Activated naive CD4-positive, alpha-beta T cell treated with anti-CD3 and anti-CD28 coated beads, Interleukin-2, amount 10 ng/mL, durations not matched to agents 7 days and 5 days (primary cell): ENCODE results near the gene CROCC2.
"Not testable (repeated sequence)": the region's sequence is repeated elsewhere in the genome, so short reads cannot be mapped to it uniquely, and the experiment has no call there.

Experiments
- CTCF ChIA-PET: fragments of 350-600 bp; sonication (Branson Sonifier 250); formaldehyde crosslinking; loops from one replicate; lab custom pipeline; 2021; ENCODE audit warnings: antibody characterized with exemption; lab: Charles Lee
- DNase-seq: peaks from one replicate; pipeline ENCODE4 v3.0.0-alpha.2; 2020
- H3K27ac Mint-ChIP-seq: one replicate; pipeline ENCODE4 v1.8.0; 2021; ENCODE audit warnings: mild to moderate bottlenecking, moderate library complexity, mixed read lengths
- H3K27me3 Mint-ChIP-seq: one replicate; pipeline ENCODE4 v1.8.0; 2021; ENCODE audit warnings: mild to moderate bottlenecking, mixed read lengths
- H3K36me3 Mint-ChIP-seq: one replicate; pipeline ENCODE4 v1.8.0; 2021; ENCODE audit warnings: mixed read lengths
- H3K4me1 Mint-ChIP-seq: one replicate; pipeline ENCODE4 v1.8.0; 2021; ENCODE audit warnings: mixed read lengths
- H3K4me3 Mint-ChIP-seq: one replicate; pipeline ENCODE4 v1.8.0; 2021; ENCODE audit warnings: mild to moderate bottlenecking, moderate library complexity, mixed read lengths
- H3K9me3 Mint-ChIP-seq: one replicate; pipeline ENCODE4 v1.8.0; 2021; ENCODE audit warnings: mixed read lengths

CROCC2 gene

DNA sequence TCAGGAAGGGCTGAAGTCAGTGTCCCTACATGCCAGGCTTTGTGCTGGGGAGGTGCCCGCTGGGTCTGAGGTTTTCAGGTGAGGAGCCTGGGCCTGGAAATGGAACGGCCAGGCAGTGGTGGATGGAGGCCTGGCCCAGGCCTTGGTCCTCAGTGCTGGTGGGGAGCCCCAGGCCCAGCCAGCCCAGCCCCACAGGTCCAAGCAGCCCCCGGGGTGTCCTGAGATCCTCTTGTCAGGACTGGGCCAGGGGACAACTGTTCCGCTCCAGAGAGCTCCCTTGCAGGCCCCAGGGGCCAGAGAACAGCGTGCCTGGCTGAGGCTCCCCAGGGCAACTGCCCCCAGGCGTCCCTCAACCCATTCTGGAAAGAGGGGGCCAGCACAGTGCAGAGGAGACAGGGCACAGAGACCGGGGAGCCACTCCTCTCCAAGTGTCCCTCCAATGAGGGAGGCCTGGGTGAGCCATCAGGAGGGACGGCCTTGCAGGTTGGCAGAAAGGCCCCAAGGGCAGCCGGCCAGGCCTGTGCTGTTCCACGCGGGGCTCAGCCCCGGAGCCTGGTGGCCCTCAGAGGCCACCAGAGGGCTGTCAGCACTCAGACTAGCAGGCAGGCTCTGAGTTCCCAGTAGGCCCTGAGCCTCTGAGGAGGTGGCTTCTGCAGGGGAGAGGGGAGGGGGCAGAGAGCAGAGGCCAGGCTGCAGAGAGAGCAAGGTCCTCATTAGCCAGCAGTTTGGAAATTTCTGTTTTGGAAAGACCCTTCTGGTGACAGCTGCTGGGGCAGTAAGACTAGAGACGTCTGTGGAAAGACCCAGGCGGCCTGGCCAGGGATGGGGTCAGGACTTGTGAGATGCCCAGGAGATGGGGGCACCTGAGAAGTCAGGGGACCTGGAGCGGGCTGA is 62.8 kb downstream of the CROCC2 start:
- Mint-ChIP-seq H3K4me3 (no peak overlapping the region), H3K27ac (no peak overlapping the region), H3K27me3 (peaks cover 26% of the 10 kb centered on the region), H3K9me3 (no peaks in the 10 kb centered on the region), H3K36me3 (no peaks in the 10 kb centered on the region), H3K4me1 (peaks cover 9% of the 10 kb centered on the region)
- CTCF ChIA-PET: no interaction called here
- DNase-seq: no peak

DNA sequence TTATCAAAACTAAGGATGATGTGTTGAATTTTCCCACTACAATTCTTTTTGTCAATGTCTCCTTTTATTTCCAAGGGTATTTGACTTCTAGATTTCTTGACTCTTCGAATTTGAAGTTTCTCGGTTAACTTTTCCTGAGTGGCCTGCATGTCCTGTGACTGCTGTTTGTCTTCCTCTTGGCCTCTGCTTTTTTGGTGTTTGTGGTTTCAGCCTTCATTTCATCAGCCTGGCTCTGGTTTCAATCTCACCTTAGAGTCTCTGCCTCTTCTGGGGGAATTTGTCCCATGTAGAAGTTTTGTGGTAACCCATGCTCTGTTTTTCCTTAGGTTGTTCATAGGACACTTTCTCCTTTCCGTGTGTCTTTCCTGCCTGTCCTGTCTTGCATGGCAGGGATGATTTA is 64.0 kb downstream of the CROCC2 start:
- no peak overlapping the region for H3K4me3 Mint-ChIP-seq
- H3K4me1 Mint-ChIP-seq: peaks cover 17% of the 10 kb centered on the region
- DNase-seq: no peak
- no peaks in the 10 kb centered on the region for H3K9me3 Mint-ChIP-seq
- H3K27ac Mint-ChIP-seq: no peak overlapping the region
- no peaks in the 10 kb centered on the region for H3K36me3 Mint-ChIP-seq
- H3K27me3 Mint-ChIP-seq: peaks cover 31% of the 10 kb centered on the region
- CTCF ChIA-PET: no interaction called here

DNA sequence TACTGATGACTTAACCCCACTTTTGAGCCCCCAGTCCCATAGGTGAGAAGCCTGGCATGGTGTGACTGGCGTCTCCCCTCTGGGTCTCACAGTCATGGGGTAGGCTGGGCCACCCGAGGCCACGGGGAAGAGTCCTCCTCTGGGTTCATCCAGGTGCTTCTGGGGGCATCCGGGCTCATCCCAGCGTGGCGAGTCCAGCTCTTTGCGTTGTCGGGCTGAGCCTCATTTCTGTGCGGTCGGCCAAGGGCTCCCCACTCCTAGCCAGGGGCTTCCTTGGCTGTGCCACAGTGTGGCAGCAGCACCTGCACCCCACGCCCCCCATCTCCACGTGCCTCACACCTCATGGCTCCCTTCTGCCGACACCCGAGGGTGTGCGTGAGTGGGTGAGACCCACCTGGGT is 64.7 kb downstream of the CROCC2 start:
- no peaks in the 10 kb centered on the region for H3K9me3 Mint-ChIP-seq
- peaks cover 21% of the 10 kb centered on the region for H3K4me1 Mint-ChIP-seq
- no peaks in the 10 kb centered on the region for H3K36me3 Mint-ChIP-seq
- no peak overlapping the region for H3K27ac Mint-ChIP-seq
- no peak overlapping the region for H3K4me3 Mint-ChIP-seq
- DNase-seq: no peak
- peaks cover 38% of the 10 kb centered on the region for H3K27me3 Mint-ChIP-seq
- CTCF ChIA-PET: no interaction called here

DNA sequence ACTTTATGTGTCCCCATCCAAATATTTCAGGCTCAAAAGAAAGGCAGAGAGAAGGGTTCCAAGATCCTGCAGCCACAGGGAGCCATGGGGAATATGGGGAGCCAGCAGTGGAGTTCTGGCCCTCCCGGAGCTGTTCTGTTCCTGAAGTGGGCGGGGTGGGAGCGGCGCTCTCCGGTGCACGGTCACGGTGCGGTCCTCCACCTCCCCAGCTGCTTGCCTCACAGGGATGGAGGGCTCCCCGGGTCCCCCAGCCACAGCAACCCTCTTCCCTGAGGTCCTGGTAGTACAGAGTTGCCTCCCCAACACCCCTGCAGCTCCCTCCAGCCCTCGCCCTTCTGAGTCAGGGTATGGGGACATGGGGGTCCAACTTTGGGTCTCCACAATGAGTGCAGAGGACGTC is 66.1 kb downstream of the CROCC2 start:
- no peak for DNase-seq
- Mint-ChIP-seq H3K4me3 (no peak overlapping the region), H3K27ac (no peak overlapping the region), H3K27me3 (peaks cover 40% of the 10 kb centered on the region), H3K9me3 (no peaks in the 10 kb centered on the region), H3K4me1 (peaks cover 21% of the 10 kb centered on the region), H3K36me3 (no peaks in the 10 kb centered on the region)
- CTCF ChIA-PET: interaction anchor here (2.2 kb wide), 1 partner anchor 11 kb away, joined by 10 read pairs; no protein-coding TSS in a partner anchor

DNA sequence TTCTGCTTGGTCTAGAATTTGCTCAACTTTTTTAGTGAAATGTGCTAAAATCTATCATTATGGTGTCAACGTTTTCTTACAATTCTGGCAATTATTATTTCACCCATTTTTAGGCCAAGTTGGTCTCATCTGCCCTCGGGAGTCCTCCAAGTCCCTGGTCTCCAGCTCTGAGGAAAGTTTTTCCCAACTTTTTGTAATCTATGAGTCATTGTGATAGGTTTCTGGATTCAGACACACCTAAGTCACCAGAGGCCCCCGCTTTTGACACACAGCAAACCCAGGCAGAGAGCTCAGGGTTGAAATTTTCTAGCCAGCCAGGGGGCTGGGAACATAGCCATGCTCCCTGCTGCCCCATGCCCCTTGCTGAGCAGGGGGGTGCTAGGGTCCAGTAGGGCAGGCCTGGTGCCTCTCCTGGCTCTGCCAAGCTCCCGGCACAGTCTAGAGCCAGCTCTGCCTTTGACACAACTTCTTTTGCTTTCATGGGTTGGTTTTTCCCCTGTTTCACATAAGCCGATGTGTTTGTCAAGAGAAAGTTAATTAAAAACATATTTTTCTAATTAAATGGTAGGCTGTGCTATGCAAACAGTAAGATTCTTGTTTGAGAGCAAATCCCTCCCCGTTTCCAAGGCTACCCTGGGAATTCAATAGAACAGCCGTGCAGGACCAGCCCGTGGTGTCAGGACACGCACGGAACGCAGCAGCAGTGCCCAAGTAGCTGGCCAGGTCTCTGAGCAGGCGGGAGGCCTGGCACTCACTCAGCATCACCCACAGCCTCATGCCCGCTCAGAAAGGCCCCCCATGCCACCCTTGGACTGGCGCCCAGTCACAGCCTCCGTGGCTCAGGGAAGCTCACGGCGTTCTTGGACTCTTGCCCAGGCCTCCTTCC is 66.7 kb downstream of the CROCC2 start:
- peaks cover 40% of the 10 kb centered on the region for H3K27me3 Mint-ChIP-seq
- no peak for DNase-seq
- no peak overlapping the region for H3K27ac Mint-ChIP-seq
- H3K4me3 Mint-ChIP-seq: no peak overlapping the region
- peaks cover 21% of the 10 kb centered on the region for H3K4me1 Mint-ChIP-seq
- H3K36me3 Mint-ChIP-seq: no peaks in the 10 kb centered on the region
- H3K9me3 Mint-ChIP-seq: no peaks in the 10 kb centered on the region
- CTCF ChIA-PET: interaction anchor here (2.2 kb wide), 1 partner anchor 10 kb away, joined by 10 read pairs; no protein-coding TSS in a partner anchor

DNA sequence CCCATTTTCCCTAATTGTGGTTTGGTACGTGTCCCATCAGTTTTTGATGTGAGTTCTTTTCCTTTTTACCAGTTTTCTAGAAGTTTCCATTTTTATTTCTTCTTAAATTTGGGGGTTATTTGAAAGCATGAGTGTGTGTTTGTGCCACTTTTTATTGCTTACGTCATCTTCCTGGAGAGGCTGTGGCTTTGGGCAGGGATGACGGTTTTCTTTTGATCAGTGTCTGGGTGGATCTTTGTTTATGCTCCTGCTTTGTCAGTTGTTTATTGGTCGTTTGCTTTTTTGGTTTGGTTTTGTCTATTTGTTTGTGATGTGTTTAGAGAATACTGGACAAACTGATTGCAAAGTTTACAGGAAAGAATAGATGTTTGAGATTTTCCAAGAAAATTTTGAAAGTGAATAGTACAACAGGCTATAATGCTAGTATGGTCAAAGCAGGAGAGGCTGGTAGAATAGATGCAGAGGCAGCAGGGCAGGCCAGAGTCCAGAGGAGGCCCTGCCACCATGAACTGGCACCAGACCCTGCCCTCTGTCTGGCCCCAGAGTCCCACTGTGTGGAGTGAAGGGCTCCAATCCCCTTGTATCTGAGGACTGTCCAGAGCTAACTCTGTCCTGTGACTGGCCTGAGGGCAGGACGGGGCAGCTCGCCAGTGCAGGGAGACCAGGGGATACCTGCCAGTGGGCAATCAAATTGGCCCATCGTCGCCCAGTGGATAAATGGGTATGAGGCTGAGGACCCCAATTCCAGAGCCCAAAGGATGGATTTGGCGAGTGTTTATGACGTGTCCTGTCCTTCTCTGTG is 68.8 kb downstream of the CROCC2 start:
- Mint-ChIP-seq H3K4me1 (peaks cover 21% of the 10 kb centered on the region), H3K36me3 (no peaks in the 10 kb centered on the region), H3K4me3 (peak overlapping the region; percentile 17), H3K27me3 (peaks cover 40% of the 10 kb centered on the region), H3K27ac (peak overlapping the region; percentile 89), H3K9me3 (no peaks in the 10 kb centered on the region)
- CTCF ChIA-PET: no interaction called here
- DNase-seq: peak; percentile 57

DNA sequence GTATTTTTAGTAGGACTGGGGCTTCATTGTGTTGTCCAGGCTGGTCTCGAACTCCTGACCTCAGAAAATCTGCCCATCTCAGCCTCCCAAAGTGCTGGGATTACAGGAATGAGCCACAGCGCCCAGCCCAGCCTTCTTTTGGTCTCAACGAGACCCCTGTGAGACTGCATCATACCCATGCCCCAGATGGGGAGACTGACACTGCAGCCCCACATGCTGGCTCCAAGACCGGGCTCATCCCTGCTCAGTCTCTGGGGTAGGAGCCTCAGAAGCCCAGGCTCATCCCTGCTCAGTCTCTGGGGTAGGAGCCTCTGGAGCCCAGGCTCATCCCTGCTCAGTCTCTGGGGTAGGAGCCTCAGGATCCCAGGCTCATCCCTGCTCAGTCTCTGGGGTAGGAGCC is 69.8 kb downstream of the CROCC2 start:
- H3K4me3 Mint-ChIP-seq, H3K27ac Mint-ChIP-seq, CTCF ChIA-PET, H3K9me3 Mint-ChIP-seq, H3K36me3 Mint-ChIP-seq, DNase-seq: not testable (repeated sequence)
- Mint-ChIP-seq H3K4me1 (peaks cover 17% of the 10 kb centered on the region), H3K27me3 (peaks cover 38% of the 10 kb centered on the region)

DNA sequence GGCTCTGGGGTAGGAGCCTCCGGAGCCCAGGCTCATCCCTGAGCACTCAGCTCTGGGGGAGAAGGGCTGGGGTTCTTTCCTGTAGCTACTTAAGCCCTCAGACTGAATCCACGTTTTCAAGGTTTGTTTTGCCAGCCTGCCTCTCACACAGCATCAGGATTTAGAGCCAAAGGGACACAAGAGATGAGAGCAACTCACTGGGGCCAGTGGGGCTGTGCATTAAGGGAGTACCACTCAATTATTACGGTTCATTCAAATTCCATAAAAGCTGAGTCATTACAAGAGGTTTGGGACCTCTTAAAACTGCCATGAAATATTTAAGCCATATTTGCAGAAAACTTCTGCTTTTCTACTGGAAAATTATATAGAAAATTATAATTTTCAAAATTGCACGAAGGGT is 75.1 kb downstream of the CROCC2 start:
- no peak overlapping the region for H3K27ac Mint-ChIP-seq
- DNase-seq: no peak
- H3K36me3 Mint-ChIP-seq: no peaks in the 10 kb centered on the region
- CTCF ChIA-PET: interaction anchor here (1.2 to 1.3 kb wide), 3 partner anchors 78 to 645 kb away, joined by 3 to 4 read pairs (median 3); no protein-coding TSS in a partner anchor
- peaks cover 43% of the 10 kb centered on the region for H3K27me3 Mint-ChIP-seq
- H3K4me1 Mint-ChIP-seq: no peaks in the 10 kb centered on the region
- no peaks in the 10 kb centered on the region for H3K9me3 Mint-ChIP-seq
- H3K4me3 Mint-ChIP-seq: no peak overlapping the region

DNA sequence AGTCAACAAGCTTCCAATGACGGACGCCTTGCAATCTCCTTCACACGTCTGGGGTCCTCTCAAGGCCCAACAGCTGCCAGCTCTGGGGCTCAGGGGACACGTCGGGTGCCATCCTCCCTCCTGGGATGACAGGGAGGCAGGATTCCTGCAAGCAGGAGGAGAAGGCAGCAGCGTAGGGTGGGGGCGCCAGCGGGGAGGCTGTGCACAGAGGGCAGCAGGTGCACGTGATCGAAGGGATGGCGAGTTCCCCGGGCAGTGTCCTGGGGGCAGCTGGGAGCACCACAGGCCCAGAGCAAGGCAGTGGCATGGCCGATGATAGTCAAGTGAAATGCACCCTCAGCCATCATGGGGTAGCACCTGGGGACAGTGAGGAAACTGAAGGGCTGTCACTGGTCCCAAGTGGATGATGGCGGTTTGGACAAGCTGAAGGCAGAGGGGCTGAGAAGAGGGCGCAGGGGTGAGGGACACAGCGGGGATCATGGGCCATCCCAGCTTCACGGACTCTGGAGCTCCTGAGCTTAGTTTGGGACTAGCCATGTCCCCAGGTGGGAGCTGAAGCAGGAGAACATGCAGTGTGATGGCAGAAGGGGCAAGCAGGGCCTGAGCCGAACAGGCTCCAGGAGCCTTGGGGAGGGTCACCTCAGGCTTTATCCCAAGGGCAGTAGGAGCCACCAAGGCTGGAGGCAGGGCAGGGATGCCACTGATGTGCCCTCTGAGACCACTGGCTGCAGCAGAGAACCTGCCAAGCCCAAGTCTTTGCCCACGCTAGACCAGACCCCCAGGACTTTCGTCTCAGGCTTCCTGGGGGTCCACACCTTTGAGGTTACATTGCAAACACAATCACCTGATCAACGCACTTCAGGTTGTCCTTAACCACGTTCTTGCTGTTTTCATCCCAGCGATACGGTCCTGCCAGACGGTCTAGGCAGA is 76.0 kb downstream of the CROCC2 start:
- no peak for DNase-seq
- H3K4me1 Mint-ChIP-seq: no peaks in the 10 kb centered on the region
- no peaks in the 10 kb centered on the region for H3K9me3 Mint-ChIP-seq
- H3K27ac Mint-ChIP-seq: no peak overlapping the region
- H3K27me3 Mint-ChIP-seq: peaks cover 43% of the 10 kb centered on the region
- no peak overlapping the region for H3K4me3 Mint-ChIP-seq
- H3K36me3 Mint-ChIP-seq: no peaks in the 10 kb centered on the region
- CTCF ChIA-PET: interaction anchor here (1.2 to 1.3 kb wide), 3 partner anchors 77 to 644 kb away, joined by 3 to 4 read pairs (median 3); no protein-coding TSS in a partner anchor

DNA sequence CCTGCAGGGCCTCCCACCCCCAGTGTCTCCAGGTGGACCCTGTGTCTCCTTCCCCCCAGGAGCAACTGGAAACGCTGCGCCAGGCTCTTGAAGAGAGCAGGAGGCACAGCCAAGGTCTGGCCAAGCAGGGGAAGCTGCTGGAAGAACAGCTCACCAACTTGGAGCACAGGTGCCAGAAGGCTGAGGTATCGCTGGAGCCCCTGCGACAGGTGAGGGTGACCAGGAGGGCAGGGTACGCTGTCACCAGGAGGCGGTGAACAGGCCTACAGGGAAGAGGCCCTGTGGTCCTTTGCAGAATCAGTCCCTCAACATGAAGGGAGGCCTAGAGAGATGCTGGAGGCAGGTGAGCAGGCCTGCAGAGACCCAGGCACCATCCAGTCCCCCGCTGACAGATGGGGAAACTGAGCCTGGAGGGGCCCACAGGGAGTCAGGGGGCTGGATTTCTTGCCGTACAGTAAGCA is 76.7 kb downstream of the CROCC2 start:
- Mint-ChIP-seq H3K27me3 (peaks cover 43% of the 10 kb centered on the region), H3K36me3 (no peaks in the 10 kb centered on the region), H3K27ac (no peak overlapping the region), H3K9me3 (no peaks in the 10 kb centered on the region), H3K4me1 (no peaks in the 10 kb centered on the region), H3K4me3 (no peak overlapping the region)
- CTCF ChIA-PET: interaction anchor here (1.0 to 1.9 kb wide), 3 partner anchors 10 to 17 kb away, joined by 3 to 10 read pairs (median 6); no protein-coding TSS in a partner anchor
- no peak for DNase-seq

DNA sequence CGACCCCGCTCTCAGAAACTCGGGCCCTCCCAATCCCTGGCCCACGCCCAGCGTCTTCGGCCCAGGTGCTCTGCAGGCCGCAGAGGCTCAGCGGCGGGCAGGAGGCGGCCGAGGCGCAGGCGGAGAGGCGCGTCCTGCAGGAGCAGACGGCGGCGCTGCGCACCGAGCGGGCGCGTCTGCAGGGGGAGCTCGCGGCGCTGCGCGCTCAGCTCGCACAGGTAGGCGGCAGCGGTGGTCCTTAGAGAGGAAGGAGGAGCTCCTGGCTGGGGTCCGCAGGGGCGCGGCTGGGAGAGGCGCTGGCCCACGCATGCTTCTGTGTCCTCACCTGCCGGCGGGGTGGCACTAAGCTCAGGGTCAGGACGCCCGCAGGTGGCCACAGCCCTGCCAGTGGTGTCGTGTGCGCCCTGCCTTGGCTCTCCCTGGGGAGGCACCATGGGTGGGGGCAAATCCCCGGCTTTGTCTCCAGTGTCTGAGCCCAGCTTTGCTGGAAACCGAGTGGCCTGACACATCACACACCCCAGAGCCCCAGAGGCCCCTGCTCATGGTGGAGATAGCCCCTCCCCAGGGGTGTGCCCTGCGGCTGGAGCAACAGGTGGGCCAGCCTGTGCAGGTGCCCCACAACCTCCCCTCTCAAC is 77.3 kb downstream of the CROCC2 start:
- H3K27me3 Mint-ChIP-seq: peaks cover 43% of the 10 kb centered on the region
- no peak overlapping the region for H3K27ac Mint-ChIP-seq
- H3K36me3 Mint-ChIP-seq: no peaks in the 10 kb centered on the region
- H3K9me3 Mint-ChIP-seq: no peaks in the 10 kb centered on the region
- DNase-seq: peak; percentile 60
- CTCF ChIA-PET: interaction anchor here (1.0 to 1.9 kb wide), 6 partner anchors 9 to 157 kb away, joined by 3 to 10 read pairs (median 4); no protein-coding TSS in a partner anchor
- no peaks in the 10 kb centered on the region for H3K4me1 Mint-ChIP-seq
- no peak overlapping the region for H3K4me3 Mint-ChIP-seq

DNA sequence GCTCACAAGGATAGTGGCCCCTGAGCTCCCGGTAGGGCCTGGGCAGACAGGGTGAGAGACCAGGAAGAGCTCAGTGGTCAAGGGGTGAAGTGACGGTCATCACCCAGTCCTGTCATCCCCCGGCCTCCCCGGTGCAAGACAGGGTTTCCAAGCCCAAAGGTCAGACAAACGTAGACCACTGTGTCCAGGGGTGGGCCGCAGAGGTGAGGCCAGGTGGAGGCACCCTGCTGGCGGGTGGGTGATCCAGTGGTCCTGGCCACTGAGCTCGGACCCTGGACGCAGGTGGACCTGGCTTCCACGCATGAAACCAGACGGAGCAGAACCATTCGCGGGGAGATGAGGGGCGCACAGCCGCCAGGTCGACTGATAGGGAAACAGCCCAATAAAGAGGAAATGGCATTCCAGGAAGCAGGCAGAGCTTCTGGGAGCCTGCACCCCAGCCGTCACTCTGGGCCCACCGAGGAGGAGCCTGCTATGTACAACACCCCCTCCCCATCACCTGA is 77.9 kb downstream of the CROCC2 start:
- DNase-seq: no peak
- Mint-ChIP-seq H3K4me1 (no peaks in the 10 kb centered on the region), H3K4me3 (no peak overlapping the region), H3K9me3 (no peaks in the 10 kb centered on the region), H3K27me3 (peaks cover 43% of the 10 kb centered on the region), H3K36me3 (no peaks in the 10 kb centered on the region), H3K27ac (no peak overlapping the region)
- CTCF ChIA-PET: interaction anchor here (1.0 to 1.9 kb wide), 6 partner anchors 9 to 157 kb away, joined by 3 to 10 read pairs (median 4); no protein-coding TSS in a partner anchor
